H1 (cell line): Measurements from ENCODE around the gene KRTAP5-8. TPM values are rescaled to one million over a fixed set of nuclear protein-coding genes. Genes with fewer than 3 reads are reported as not detected.

ENCODE experiments used
- CTCF ChIA-PET: fragments of 300-600 bp; sonication (Branson Sonifier 250); formaldehyde crosslinking; loops from one replicate; lab custom pipeline; 2021; ENCODE audit not compliant: partially characterized antibody; lab: Charles Lee
- POLR2A ChIA-PET: fragments of 300-600 bp; sonication (Branson Sonifier 250); formaldehyde crosslinking; loops from one replicate; lab custom pipeline; 2021; ENCODE audit warnings: inconsistent platforms; ENCODE audit not compliant: partially characterized antibody; lab: Charles Lee
- DNase-seq, 2 experiments: peaks; one replicate each; pipeline versions ENCODE4 v3.0.0 to v3.0.0-alpha.2; 2010 to 2022; ENCODE audit warnings: low spot score in 2 of 2, low read depth in 1 of 2, mixed read lengths in 1 of 2
- FAIRE-seq: peaks from 2 replicates; lab custom pipeline; 2011; peaks lifted over from hg19 to GRCh38; lab: Jason Lieb, UNC
- H2AFZ ChIP-seq: 2 replicates; pipeline ENCODE4 v1.8.1; 2012; ENCODE audit warnings: low read length, inconsistent platforms
- H2AK5ac ChIP-seq: 2 replicates; pipeline ENCODE4 v1.6.1; 2013; ENCODE audit warnings: low read depth, low read length
- H2BK120ac ChIP-seq: replicated peaks from 2 replicates; pipeline ENCODE3; 2013; ENCODE audit warnings: low read depth, low read length, inconsistent platforms
- H2BK12ac ChIP-seq: 2 replicates; pipeline ENCODE4 v1.6.1; 2013; ENCODE audit warnings: low read depth, low read length
- H2BK15ac ChIP-seq: 2 replicates; pipeline ENCODE4 v1.6.1; 2013; ENCODE audit warnings: low read length
- H2BK20ac ChIP-seq: 2 replicates; pipeline ENCODE4 v1.6.1; 2013; ENCODE audit warnings: low read length
- H2BK5ac ChIP-seq: 2 replicates; pipeline ENCODE4 v1.6.1; 2013; ENCODE audit warnings: low read depth, low read length
- H3K14ac ChIP-seq: 2 replicates; pipeline ENCODE4 v1.6.1; 2013; ENCODE audit warnings: inconsistent platforms; ENCODE audit not compliant: insufficient read length
- H3K18ac ChIP-seq: 2 replicates; pipeline ENCODE4 v1.6.1; 2013; ENCODE audit warnings: low read length; ENCODE audit errors: extremely low read depth
- H3K23ac ChIP-seq: 2 replicates; pipeline ENCODE4 v1.6.1; 2013; ENCODE audit warnings: inconsistent platforms; ENCODE audit not compliant: insufficient read length
- H3K23me2 ChIP-seq: 2 replicates; pipeline ENCODE4 v1.6.1; 2013; ENCODE audit warnings: low read depth, low read length
- H3K27ac ChIP-seq: 2 replicates; pipeline ENCODE4 v1.6.1; 2011; ENCODE audit warnings: low read depth, low read length, inconsistent platforms
- H3K27me3 ChIP-seq, 4 experiments: replicated peaks in 1 of 4; 1 replicate in 1 of 4; 2 replicates in 3 of 4; pipeline versions ENCODE4 v1.6.1 to v1.8.1; 2011 to 2013; ENCODE audit warnings: low read length in 3 of 4, mild to moderate bottlenecking in 3 of 4, inconsistent platforms in 2 of 4, mixed read lengths in 2 of 4, moderate library complexity in 1 of 4; ENCODE audit not compliant: control insufficient read depth in 3 of 4, insufficient read depth in 3 of 4; ENCODE audit errors: extremely low read depth in 1 of 4
- H3K36me3 ChIP-seq, 4 experiments: 2 replicates each; pipeline versions ENCODE4 v1.6.1 to v1.8.1; 2011 to 2013; ENCODE audit warnings: mild to moderate bottlenecking in 4 of 4, low read length in 3 of 4, moderate library complexity in 2 of 4, control low read depth in 1 of 4, inconsistent platforms in 1 of 4; ENCODE audit not compliant: insufficient read depth in 4 of 4, control insufficient read depth in 2 of 4
- H3K4ac ChIP-seq: replicated peaks from 2 replicates; pipeline ENCODE3; 2013; ENCODE audit warnings: low read length, low read depth, mixed read lengths, inconsistent platforms; ENCODE audit not compliant: insufficient read length
- H3K4me1 ChIP-seq, 4 experiments: replicated peaks in 1 of 4; 1 replicate in 1 of 4; 2 replicates in 3 of 4; pipeline versions ENCODE4 v1.6.1 to v1.8.1; 2011 to 2013; ENCODE audit warnings: low read length in 3 of 4, inconsistent platforms in 2 of 4, mixed read lengths in 1 of 4; ENCODE audit not compliant: insufficient read depth in 4 of 4, control insufficient read depth in 3 of 4
- H3K4me2 ChIP-seq, 2 experiments: 2 replicates each; pipeline versions ENCODE4 v1.6.1 to v1.8.1; 2011 to 2013; ENCODE audit warnings: low read depth in 2 of 2, low read length in 2 of 2, control low read depth in 1 of 2, inconsistent platforms in 1 of 2, mild to moderate bottlenecking in 1 of 2; ENCODE audit not compliant: insufficient read depth in 1 of 2
- H3K4me3 ChIP-seq, 4 experiments: fragments of 200-600, 300-600 bp in 1 of 4; sonication (generic), shearing (Covaris generic), sonication (Bioruptor Twin) in 1 of 4; 2 replicates each; pipeline versions ENCODE4 v1.5.1 to v1.8.1; 2011 to 2016; ENCODE audit warnings: low read length in 4 of 4, low read depth in 3 of 4, control low read depth in 2 of 4, inconsistent platforms in 2 of 4, mild to moderate bottlenecking in 2 of 4, mixed read lengths in 1 of 4, moderate library complexity in 1 of 4; ENCODE audit not compliant: insufficient read depth in 2 of 4; ENCODE audit errors: extremely low read depth in 1 of 4
- H3K56ac ChIP-seq: replicated peaks from 2 replicates; pipeline ENCODE3; 2013; ENCODE audit warnings: low read depth, mild to moderate bottlenecking, mixed read lengths, low read length, inconsistent platforms; ENCODE audit not compliant: insufficient read length
- H3K79me1 ChIP-seq: 2 replicates; pipeline ENCODE4 v1.6.1; 2013; ENCODE audit warnings: low read depth, low read length, control low read depth
- H3K79me2 ChIP-seq, 2 experiments: 2 replicates each; pipeline versions ENCODE4 v1.6.1 to v1.8.1; 2012 to 2013; ENCODE audit warnings: low read length in 2 of 2, mild to moderate bottlenecking in 2 of 2, inconsistent platforms in 1 of 2; ENCODE audit not compliant: insufficient read depth in 2 of 2, control insufficient read depth in 1 of 2
- H3K9ac ChIP-seq, 4 experiments: replicated peaks in 1 of 4; 1 replicate in 1 of 4; 2 replicates in 3 of 4; pipeline versions ENCODE4 v1.6.1 to v1.8.1; 2011 to 2013; ENCODE audit warnings: low read depth in 3 of 4, low read length in 3 of 4, control low read depth in 2 of 4, mild to moderate bottlenecking in 2 of 4, moderate library complexity in 2 of 4, inconsistent platforms in 1 of 4; ENCODE audit errors: extremely low read depth in 1 of 4
- H3K9me3 ChIP-seq, 2 experiments: 2 replicates each; pipeline versions ENCODE4 v1.6.1 to v1.8.1; 2012 to 2013; ENCODE audit warnings: mild to moderate bottlenecking in 2 of 2, moderate library complexity in 2 of 2, control low read depth in 1 of 2, inconsistent platforms in 1 of 2, low read depth in 1 of 2, low read length in 1 of 2, mixed read lengths in 1 of 2; ENCODE audit not compliant: insufficient read depth in 2 of 2
- H4K20me1 ChIP-seq, 2 experiments: replicated peaks in 1 of 2; 2 replicates each; pipeline versions ENCODE3 to v1.8.1; 2011 to 2013; ENCODE audit warnings: inconsistent platforms in 2 of 2, low read length in 2 of 2, mild to moderate bottlenecking in 1 of 2; ENCODE audit not compliant: insufficient read depth in 2 of 2, control insufficient read depth in 1 of 2
- H4K5ac ChIP-seq: 2 replicates; pipeline ENCODE4 v1.6.1; 2013; ENCODE audit warnings: low read length, low read depth, mixed read lengths, inconsistent platforms; ENCODE audit not compliant: insufficient read length
- H4K8ac ChIP-seq: 2 replicates; pipeline ENCODE4 v1.8.0; 2013; ENCODE audit warnings: mild to moderate bottlenecking, moderate library complexity, low read length, inconsistent platforms; ENCODE audit not compliant: insufficient read depth; ENCODE audit errors: extremely low read depth
- H4K91ac ChIP-seq: replicated peaks from 2 replicates; pipeline ENCODE3; 2013; ENCODE audit warnings: low read length, mixed read lengths, inconsistent platforms; ENCODE audit not compliant: insufficient read length
- CHD2 ChIP-seq: IDR thresholded peaks from 2 replicates; pipeline ENCODE4 v1.6.1; 2012; ENCODE audit warnings: low read length, improper control_type of control experiment
- EGR1 ChIP-seq: IDR thresholded peaks from 2 replicates; pipeline ENCODE4 v1.6.1; 2011; ENCODE audit warnings: low read depth, low read length, borderline replicate concordance
- HDAC2 ChIP-seq, 2 experiments: fragments of 300-600 bp in 1 of 2; sonication (generic) in 1 of 2; IDR thresholded peaks; 2 replicates each; pipeline ENCODE4 v1.6.1; 2011 to 2012; ENCODE audit warnings: low read depth in 2 of 2, low read length in 2 of 2, mild to moderate bottlenecking in 2 of 2, moderate library complexity in 2 of 2, borderline replicate concordance in 1 of 2, inconsistent platforms in 1 of 2
- KDM4A ChIP-seq: IDR thresholded peaks from one replicate; pipeline ENCODE4 v1.7.1; 2012; ENCODE audit warnings: low read depth, mild to moderate bottlenecking, moderate library complexity, low read length, inconsistent platforms; ENCODE audit not compliant: severe bottlenecking
- MAFK ChIP-seq: IDR thresholded peaks from 2 replicates; pipeline ENCODE4 v1.6.1; 2012; ENCODE audit warnings: low read depth, mild to moderate bottlenecking, improper control_type of control experiment, low read length
- NANOG ChIP-seq: IDR thresholded peaks from 2 replicates; pipeline ENCODE4 v1.6.1; 2011; ENCODE audit warnings: low read length, low read depth, mild to moderate bottlenecking, inconsistent platforms; ENCODE audit not compliant: insufficient read depth, poor library complexity, severe bottlenecking
- POLR2A ChIP-seq, 2 experiments: IDR thresholded peaks; 1 replicate in 1 of 2; 2 replicates in 1 of 2; pipeline ENCODE4 v1.6.1; 2011; ENCODE audit warnings: low read depth in 2 of 2, low read length in 2 of 2, mild to moderate bottlenecking in 2 of 2; ENCODE audit errors: control extremely low read depth in 1 of 2
- WGBS, 2 experiments: shearing (Covaris generic) in 1 of 2; methylation state at CpG; one replicate each; pipeline versions ENCODE4 v1.1.6 to v1.1.7; 2013 to 2015; ENCODE audit warnings: low lambda C conversion rate in 2 of 2, mixed read lengths in 2 of 2, inconsistent platforms in 1 of 2, low coverage in 1 of 2, missing lambda C conversion rate in 1 of 2; ENCODE audit not compliant: insufficient replicate concordance in 2 of 2, insufficient coverage in 1 of 2, insufficient read length in 1 of 2; ENCODE audit errors: extremely low coverage in 1 of 2, missing lambda C conversion rate in 1 of 2; 5-methylcytosine and 5-hydroxymethylcytosine counted together
- polyA plus RNA-seq, 7 experiments: library from polyadenylated mRNA; depleted of rRNA in 3 of 7; stranded (reverse) in 5 of 7; unstranded in 2 of 7; fragments of >200 nt in 5 of 7; fragments of 200-250 nt in 2 of 7; gene quantifications; 1 replicate in 5 of 7; 2 replicates in 1 of 7; 4 replicates in 1 of 7; pipeline versions ENCODE4 v1.2.1 to v1.2.3, GENCODE V29; 2011 to 2013; ENCODE audit warnings: missing spikeins in 2 of 7, mixed read lengths in 2 of 7
- total RNA-seq: library from RNA; stranded (reverse); fragmentation: NEBNext Ultra II Directional; extraction: Animal tissue kit (Norgen Biotek cat#: 25700); gene quantifications from 2 replicates; pipeline ENCODE4 v1.2.1, GENCODE V29; 2021

The KRTAP5-8 gene
- total and polyA plus RNA-seq, 2 of the 8 experiments (the other 6 are each of a cell fraction or from before 2014, with no cell fraction given) = not detected

- Histone ChIP-seq H3K27ac (no peak overlapping the region), H3K18ac (no peak overlapping the region), H3K23ac (no peak overlapping the region), H4K8ac (no peak overlapping the region; the same call in 1 of the 2 replicates), H3K4ac (no peak overlapping the region), H3K27me3 (no peaks in the 10 kb centered on the region), H2BK15ac (no peak overlapping the region), H4K20me1 (peaks cover 0 to 1% of the 10 kb centered on the region in 2 experiments), H3K79me2 (no peaks in the 10 kb centered on the region), H3K23me2 (no peaks in the 10 kb centered on the region), H3K79me1 (no peaks in the 10 kb centered on the region), H2AK5ac (no peak overlapping the region), H4K91ac (no peak overlapping the region), H3K36me3 (peaks cover 3 to 11% (median 6%) of the 10 kb centered on the region in 4 experiments; a peak in 5 of 8 replicates), H3K14ac (no peak overlapping the region), H3K4me2 (no peak overlapping the region), H3K9me3 (no peaks in the 10 kb centered on the region), H2BK120ac (no peak overlapping the region), H3K4me3 (no peak overlapping the region), H3K56ac (no peak overlapping the region), H2AFZ (no peak overlapping the region), H2BK20ac (no peak overlapping the region), H2BK12ac (no peak overlapping the region), H3K9ac (no peak overlapping the region), H4K5ac (no peak overlapping the region), H3K4me1 (peaks cover 0 to 8% (median 5%) of the 10 kb centered on the region in 4 experiments; a peak in 5 of 7 replicates), H2BK5ac (no peak overlapping the region)
- CTCF ChIA-PET = interaction anchor here (1.5 kb wide), 1 partner anchor 62 kb away, joined by 5 read pairs; no protein-coding TSS in a partner anchor
- DNase-seq (peak in 1 of 2 experiments; percentile 33), FAIRE-seq (no peak)
- TF ChIP-seq KDM4A (no peak), CHD2 (no peak), MAFK (no peak), NANOG (no peak), HDAC2 (IDR thresholded peaks at IDR 0.05; ENCODE audit: borderline replicate concordance in 1 of 2, low read depth in 2 of 2, low read length in 2 of 2) (no peak), EGR1 (no peak), POLR2A (IDR thresholded peaks at IDR 0.05; ENCODE audit: control extremely low read depth in 1 of 2, low read depth in 2 of 2, low read length in 2 of 2) (no peak)
- POLR2A ChIA-PET = interaction anchor here (0.7 kb wide), 1 partner anchor 17 kb away, joined by 3 read pairs; no protein-coding TSS in a partner anchor
- WGBS, 2 experiments = 91% methylated on average over 29 of the region's 30 CpGs; no CpG with 5 or more reads in 1 of the 2 experiments
Observed at GRCh38 chr11:71501071-71501985, 36.5 kb upstream of the KRTAP5-8 start.
